ENCODE results near the gene BTBD9. TPM values are rescaled to one million over a fixed set of nuclear protein-coding genes. Genes with fewer than 3 reads are reported as not detected.

The BTBD9 gene
- total and polyA plus RNA-seq, 2 donors (not counting 3 experiments of a cell fraction or from before 2014, with no cell fraction given): 4.9 to 15.0 TPM

GRCh38 chr6:38435330-38435729, 204.4 kb downstream of the BTBD9 start:
- no TSS peak for BruUV-seq (replicated peaks)
- ChIA-PET CTCF (no interaction called here), POLR2A (no interaction called here)
- Histone ChIP-seq H2AFZ (ENCODE audit: low read depth, low read length) (no peak overlapping the region), H3K9me1 (replicated peaks; ENCODE audit: control insufficient read depth, extremely low read depth, insufficient read depth, low read length) (no peaks in the 10 kb centered on the region), H3K79me2 (ENCODE audit: control insufficient read depth, insufficient read depth, low read length) (no peaks in the 10 kb centered on the region), H3K9ac (replicated peaks; ENCODE audit: extremely low read depth, insufficient read depth, low read length) (no peak overlapping the region), H3K4me3 (replicated peaks in 1 of 3; ENCODE audit: insufficient read depth in 1 of 3, low read depth in 1 of 3, low read length in 3 of 3) (no peak overlapping the region), H4K20me1 (replicated peaks; ENCODE audit: control insufficient read depth, extremely low read depth, insufficient read depth, low read length) (no peaks in the 10 kb centered on the region), H3K27me3 (ENCODE audit: control insufficient read depth in 2 of 2, insufficient read depth in 2 of 2, low read length in 2 of 2) (no peaks in the 10 kb centered on the region), H3K27ac (ENCODE audit: insufficient read depth, low read depth, low read length) (no peak overlapping the region), H3K4me1 (ENCODE audit: control insufficient read depth, extremely low read depth, insufficient read depth, low read length) (peaks cover 9% of the 10 kb centered on the region), H3K9me3 (replicated peaks; ENCODE audit: control insufficient read depth, insufficient read depth, low read length) (no peaks in the 10 kb centered on the region), H3K4me2 (ENCODE audit: insufficient read depth, low read length) (no peak overlapping the region), H3K36me3 (ENCODE audit: control insufficient read depth in 2 of 2, extremely low read depth in 1 of 2, insufficient read depth in 2 of 2, low read length in 2 of 2) (no peaks in the 10 kb centered on the region)
- intact Hi-C loops (cut with micrococcal nuclease) (no loop called here), dilution Hi-C loops (cut with MboI; ENCODE audit: extremely low pct_ligation_motif_present, low sequenced_read_pairs) (no loop called here)
- TF ChIP-seq JUN (IDR thresholded peaks at IDR 0.05; ENCODE audit: borderline replicate concordance, insufficient read depth, insufficient read length, low read depth) (no peak), MYC (IDR thresholded peaks at IDR 0.05; ENCODE audit: low read depth, low read length) (no peak), CTCF (IDR thresholded peaks at IDR 0.05; ENCODE audit: extremely low read depth in 1 of 2, insufficient read depth in 1 of 2, low read depth in 1 of 2, low read length in 2 of 2) (no peak), EZH2 (IDR thresholded peaks at IDR 0.05; ENCODE audit: borderline replicate concordance, low read depth, low read length, severe bottlenecking) (no peak), GATA2 (IDR thresholded peaks at IDR 0.05; ENCODE audit: insufficient read depth, insufficient read length, low read depth, low read length) (no peak), MAX (IDR thresholded peaks at IDR 0.05; ENCODE audit: insufficient read depth, insufficient read length) (no peak), POLR2AphosphoS5 (IDR thresholded peaks at IDR 0.05; ENCODE audit: insufficient read depth, low read depth, low read length) (no peak), POLR2A (IDR thresholded peaks at IDR 0.05; ENCODE audit: low read depth, low read length) (no peak), FOS (IDR thresholded peaks at IDR 0.05; ENCODE audit: borderline replicate concordance, insufficient read depth, low read length) (no peak)
- FAIRE-seq (no peak), DNase-seq (ENCODE audit: low read depth, low spot score) (no peak)

All from endothelial cell of umbilical vein (primary cell).